UCSD-AML1 (cell line): ENCODE data around the gene SPATS2.
"Not testable (repeated sequence)": the region's sequence is repeated elsewhere in the genome, so short reads cannot be mapped to it uniquely, and the experiment has no call there.

ENCODE experiments used
- DNase-seq: peaks from one replicate; lab custom pipeline; 2025; ENCODE audit not compliant: unreplicated experiment; lab: John Stamatoyannopoulos, UW

SPATS2 gene

GRCh38 chr12:49403971-49404450, 36.7 kb downstream of the SPATS2 start:
- DNase-seq, result no peak

- no peak for DNase-seq
Observed at GRCh38 chr12:49404956-49405355, 37.7 kb downstream of the SPATS2 start.

- DNase-seq, result no peak
Observed at GRCh38 chr12:49410818-49411217, 43.6 kb downstream of the SPATS2 start.

- DNase-seq, result no peak
Observed at GRCh38 chr12:49413010-49413409, 45.7 kb downstream of the SPATS2 start.

DNA sequence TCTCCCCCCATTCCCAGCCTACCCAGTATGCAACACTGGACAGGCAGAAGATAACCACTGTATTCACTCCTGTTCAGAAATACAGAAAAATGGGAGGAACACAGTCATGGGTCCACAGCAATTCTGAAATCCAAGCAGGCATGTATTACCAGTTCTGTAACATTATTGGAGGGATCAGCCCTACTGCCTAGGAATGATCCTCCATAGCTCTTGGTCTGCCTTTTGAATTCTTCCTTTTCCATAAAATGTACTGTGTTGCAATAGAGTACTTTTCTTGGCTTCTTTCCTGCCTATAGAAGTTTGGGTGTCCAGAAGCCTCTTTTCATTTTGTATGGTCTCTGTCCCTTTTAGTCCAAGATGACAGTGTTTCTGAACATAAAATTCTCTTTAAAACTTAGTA, 46.5 kb downstream of the SPATS2 start:
- no peak for DNase-seq

DNA sequence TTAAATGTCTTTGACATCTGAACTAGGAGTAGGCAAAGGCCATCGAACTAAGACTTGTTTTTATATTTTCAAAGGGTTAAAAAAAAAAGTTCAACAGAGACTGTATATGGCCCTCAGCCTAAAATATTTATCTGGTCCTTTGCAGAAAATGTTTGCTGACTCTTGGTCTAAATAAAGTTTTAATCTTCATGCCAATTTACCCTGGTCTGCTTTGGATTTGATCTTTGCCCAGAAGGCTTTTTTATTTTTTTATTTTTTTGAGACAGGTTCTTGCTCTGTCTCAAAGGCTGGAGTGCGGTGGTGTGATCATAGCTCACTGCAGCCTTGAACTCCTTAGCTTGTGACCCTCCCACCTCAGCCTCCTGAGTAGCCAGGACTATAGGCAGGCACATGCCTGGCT, 47.1 kb downstream of the SPATS2 start:
- no peak for DNase-seq

DNA sequence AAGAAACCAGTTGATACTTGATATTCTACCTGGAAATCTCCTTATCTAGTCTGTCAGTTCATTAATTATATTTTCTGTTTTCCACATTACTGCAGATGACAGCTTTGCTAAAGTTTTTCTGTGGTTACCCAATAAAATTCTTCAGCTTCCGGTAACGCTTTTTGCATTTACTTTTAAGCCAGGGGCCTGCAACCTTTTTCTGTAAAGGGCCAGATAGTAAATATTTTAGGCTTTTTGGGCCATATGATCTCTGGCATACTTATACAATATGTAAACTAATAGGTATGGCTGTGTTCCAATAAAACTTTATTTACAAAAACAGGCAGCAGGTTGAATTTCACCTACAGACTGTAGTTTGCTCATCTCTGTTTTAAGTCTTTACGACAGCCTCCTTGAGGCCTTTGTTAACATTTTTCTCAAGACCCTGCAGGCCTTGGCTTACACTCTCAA, 48.3 kb downstream of the SPATS2 start:
- DNase-seq, result no peak

- DNase-seq, result no peak
Observed at GRCh38 chr12:49416892-49417291, 49.6 kb downstream of the SPATS2 start.

DNA sequence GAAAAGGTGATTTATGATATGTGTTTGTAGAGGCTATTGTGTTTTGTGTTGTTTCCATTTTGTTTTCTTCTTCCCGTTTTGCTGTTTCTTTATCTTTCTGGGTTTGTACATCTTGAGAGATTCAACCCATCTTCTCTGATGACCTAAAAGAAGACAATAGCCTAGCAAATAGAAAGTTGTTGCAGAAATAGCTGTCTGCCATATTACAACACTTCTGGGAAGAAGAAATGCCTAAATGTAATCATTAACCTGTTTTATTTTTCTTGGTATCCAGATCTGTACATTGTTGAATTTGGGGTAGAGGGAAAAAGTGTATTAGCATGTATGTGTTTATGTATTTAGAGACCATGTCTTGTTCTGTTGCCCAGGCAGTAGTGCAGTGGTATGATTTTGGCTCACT, 50.3 kb downstream of the SPATS2 start:
- DNase-seq, result no peak

DNA sequence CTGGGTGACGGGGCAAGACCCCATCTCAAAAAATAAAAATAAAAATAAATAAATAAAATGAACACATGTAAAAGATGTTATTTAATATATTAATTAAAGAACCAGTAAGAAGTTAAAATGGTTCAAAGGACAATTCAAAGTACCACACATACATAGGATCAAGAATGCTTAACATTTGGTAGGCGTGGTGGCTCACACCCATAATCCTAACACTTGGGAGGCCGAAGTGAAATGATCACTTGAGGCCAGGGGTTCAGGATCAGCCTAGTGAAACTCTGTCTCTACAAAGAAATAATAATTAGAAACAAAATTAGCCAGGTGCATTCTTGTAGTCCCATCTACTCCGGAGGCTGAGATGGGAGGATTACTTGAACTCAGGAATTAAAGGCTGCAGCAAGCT, 53.3 kb downstream of the SPATS2 start:
- no peak for DNase-seq

DNA sequence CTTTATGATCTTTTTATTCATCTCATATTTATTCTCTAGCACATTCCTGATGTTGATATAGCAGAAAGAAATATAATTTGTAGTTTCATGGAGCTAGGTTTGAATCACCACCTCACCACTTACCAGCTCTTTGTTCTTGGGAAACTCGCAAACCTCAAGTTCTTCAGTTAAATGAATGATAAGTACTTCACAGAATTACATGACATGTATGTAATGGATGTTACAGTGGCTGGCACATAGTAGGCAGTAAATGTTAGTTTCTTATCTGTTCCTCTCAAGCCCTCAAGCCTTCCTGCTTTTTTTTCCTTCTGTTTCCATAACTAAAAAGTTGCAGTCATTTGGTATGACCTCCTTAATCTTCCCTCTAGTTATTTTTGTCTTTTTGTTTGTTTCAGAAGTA, 54.9 kb downstream of the SPATS2 start:
- DNase-seq, result no peak

DNA sequence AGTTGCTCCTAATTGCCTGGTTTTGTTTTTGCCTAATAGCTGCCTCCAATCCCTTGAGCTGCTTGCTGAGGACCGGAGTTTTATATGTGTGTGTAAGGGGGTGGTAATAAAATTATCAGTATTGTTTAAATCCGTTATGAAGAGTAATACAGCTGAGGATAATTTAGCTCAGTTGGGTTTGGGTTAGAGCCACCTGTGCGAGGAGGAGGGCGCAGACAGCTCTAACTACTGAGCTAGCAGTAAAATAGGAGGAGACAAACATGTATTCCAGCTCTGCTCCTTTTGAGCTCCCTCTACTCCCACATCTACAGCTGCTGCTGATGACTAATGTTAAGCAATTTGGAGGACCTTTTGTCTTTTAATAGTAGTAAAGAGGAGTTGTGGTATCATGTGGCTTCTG, 61.5 kb downstream of the SPATS2 start:
- DNase-seq, result no peak

DNA sequence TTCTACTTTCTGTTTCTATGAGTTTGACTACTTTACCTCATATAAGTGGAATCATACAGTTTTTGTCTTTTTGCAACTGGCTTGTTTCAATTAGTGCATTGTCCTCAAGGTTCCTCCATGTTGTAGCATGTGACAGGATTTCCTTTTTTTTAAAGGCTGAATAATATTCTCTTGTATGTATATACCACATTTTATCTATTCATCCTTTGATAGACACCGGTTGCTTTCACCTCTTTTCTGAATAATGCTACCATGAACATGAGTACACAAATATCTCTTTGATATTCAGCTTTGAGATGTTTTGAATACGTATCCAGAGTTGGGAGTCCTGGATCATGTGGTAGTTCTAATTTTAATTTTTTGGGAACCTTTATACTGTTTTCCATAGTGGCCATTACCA, 65.4 kb downstream of the SPATS2 start:
- DNase-seq, result no peak

GRCh38 chr12:49436799-49437198, 69.5 kb downstream of the SPATS2 start:
- not testable (repeated sequence) for DNase-seq

DNA sequence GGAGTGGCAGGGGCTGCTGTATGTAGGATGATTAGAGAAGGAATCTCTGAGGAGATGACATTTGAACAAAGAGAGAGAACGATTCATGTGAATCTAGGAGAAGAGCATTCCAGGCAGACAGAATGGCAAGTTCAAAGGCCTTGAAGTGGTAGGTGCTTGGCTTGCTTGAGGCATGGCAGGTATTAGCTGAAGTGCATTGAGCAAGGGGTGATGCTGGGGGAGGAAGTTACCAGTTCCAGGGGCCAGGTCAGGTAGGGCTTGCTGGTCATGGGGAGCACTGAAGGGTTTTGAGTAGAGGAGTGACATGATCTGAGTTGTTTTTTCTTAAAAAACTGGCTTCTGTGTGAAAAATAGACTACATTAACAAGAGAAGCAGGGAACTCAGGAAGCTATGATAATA, 71.8 kb downstream of the SPATS2 start:
- DNase-seq, result no peak

- DNase-seq, result no peak
Observed at GRCh38 chr12:49440035-49440434, 72.8 kb downstream of the SPATS2 start.

DNA sequence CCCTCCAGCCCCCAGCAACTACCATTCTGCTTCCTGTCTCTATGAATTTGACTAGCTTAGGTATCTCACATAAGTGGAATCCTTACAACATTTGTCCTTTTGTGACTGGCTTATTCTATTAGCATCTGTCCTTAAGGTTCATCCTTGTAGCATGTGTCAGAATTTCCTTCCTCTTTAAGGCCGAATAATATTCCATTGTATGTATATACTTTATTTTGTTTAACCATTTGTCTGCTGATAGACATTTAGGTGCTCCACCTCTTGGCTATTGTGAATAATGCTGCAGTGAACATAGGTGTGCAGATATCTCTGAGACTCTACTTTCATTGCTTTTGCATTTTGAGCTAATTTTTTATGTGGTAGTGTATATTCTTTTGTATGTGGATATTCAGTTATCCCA, 75.7 kb downstream of the SPATS2 start:
- no peak for DNase-seq

GRCh38 chr12:49446571-49446970, 79.3 kb downstream of the SPATS2 start:
- no peak for DNase-seq

- no peak for DNase-seq
Observed at GRCh38 chr12:49448858-49449257, 81.6 kb downstream of the SPATS2 start.

- DNase-seq, result no peak
Observed at GRCh38 chr12:49451468-49452259, 84.4 kb downstream of the SPATS2 start.

DNA sequence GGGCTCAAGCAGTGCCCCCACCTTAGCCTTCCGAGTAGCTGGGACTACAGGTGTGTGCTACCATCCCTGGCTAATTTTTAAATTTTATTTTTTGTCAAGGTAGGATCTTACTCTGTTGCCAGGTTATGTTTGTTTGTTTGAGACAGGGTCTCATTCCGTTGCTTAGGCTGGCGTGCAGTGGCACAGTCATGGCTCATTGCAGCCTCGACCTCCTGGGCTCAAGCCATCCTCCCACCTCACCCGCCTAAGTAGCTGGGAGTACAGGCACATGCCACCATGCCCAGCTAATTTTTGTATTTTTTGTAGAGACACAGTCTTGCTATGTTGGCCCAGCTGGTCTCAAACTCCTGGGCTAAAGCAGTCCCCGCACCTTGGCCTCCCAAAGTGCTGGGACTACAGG, 88.2 kb downstream of the SPATS2 start:
- no peak for DNase-seq

- no peak for DNase-seq
Observed at GRCh38 chr12:49456131-49456679, 88.9 kb downstream of the SPATS2 start.

DNA sequence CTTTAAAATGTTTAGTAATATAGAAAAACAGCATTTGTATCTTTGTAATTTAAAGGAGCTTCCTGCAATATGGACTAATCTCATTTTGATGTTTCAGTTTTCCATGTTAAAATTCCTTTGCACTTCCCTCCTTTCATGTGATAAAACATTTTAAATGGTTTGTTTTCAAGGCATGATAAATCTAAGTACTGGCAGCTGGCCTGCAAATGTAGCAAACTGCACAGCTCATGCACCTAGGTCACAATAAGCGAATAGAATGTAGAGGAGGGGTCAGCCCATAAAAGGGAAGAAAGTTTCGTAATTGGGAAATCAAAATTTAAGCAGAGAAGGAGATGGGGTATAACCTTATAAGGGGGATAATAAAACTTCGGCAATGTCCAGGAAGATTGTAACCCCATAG, 91.6 kb downstream of the SPATS2 start:
- DNase-seq, result no peak
